ENCODE results near the gene PNPLA8. TPM values are rescaled to one million over a fixed set of nuclear protein-coding genes. Genes with fewer than 3 reads are reported as not detected.

Gene PNPLA8
- total and polyA plus RNA-seq, 2 of the 4 experiments (the other 2 are of a cell fraction), result 7.0 to 14.5 TPM

GRCh38 chr7:108559253-108559652 is 33.3 kb upstream of the PNPLA8 start:
- Histone ChIP-seq H3K9me1 (ENCODE audit: insufficient read depth, low read length) (no peaks in the 10 kb centered on the region), H3K56ac (ENCODE audit: extremely low read depth, insufficient read depth, low read length) (no peak overlapping the region), H2AK5ac (ENCODE audit: low read depth, low read length) (no peak overlapping the region), H2AK9ac (replicated peaks; ENCODE audit: low read depth, low read length, poor library complexity) (no peak overlapping the region), H2AFZ (replicated peaks; ENCODE audit: low read length, poor library complexity) (no peak overlapping the region), H3K18ac (ENCODE audit: low read depth, low read length) (no peak overlapping the region), H4K5ac (ENCODE audit: low read depth, low read length) (no peak overlapping the region), H4K8ac (ENCODE audit: low read depth in 2 of 2, low read length in 2 of 2) (no peak overlapping the region), H3K4me2 (ENCODE audit: low read depth, low read length) (no peak overlapping the region), H3K14ac (replicated peaks; ENCODE audit: low read depth, low read length) (no peak overlapping the region), H4K20me1 (ENCODE audit: insufficient read depth, low read length) (no peaks in the 10 kb centered on the region), H3K23ac (ENCODE audit: low read depth, low read length) (no peak overlapping the region), H3K27me3 (ENCODE audit: control insufficient read depth, insufficient read depth, low read length) (no peaks in the 10 kb centered on the region), H3K4ac (ENCODE audit: low read depth, low read length) (no peak overlapping the region), H4K91ac (ENCODE audit: insufficient read depth, low read depth, low read length) (no peak overlapping the region), H2BK5ac (ENCODE audit: low read depth, low read length, poor library complexity, severe bottlenecking) (no peak overlapping the region), H3K4me3 (ENCODE audit: insufficient read depth, low read depth, low read length) (no peak overlapping the region), H3K9ac (ENCODE audit: low read depth, low read length) (no peak overlapping the region), H3K79me1 (ENCODE audit: low read depth in 1 of 2, low read length in 2 of 2) (peaks cover 6 to 15% of the 10 kb centered on the region in 2 experiments), H3K36me3 (ENCODE audit: control insufficient read depth, insufficient read depth, low read length) (no peaks in the 10 kb centered on the region), H2BK120ac (ENCODE audit: low read depth, low read length) (no peak overlapping the region), H3K9me3 (ENCODE audit: control insufficient read depth, insufficient read depth, low read length) (peaks cover 10% of the 10 kb centered on the region), H3K4me1 (ENCODE audit: control insufficient read depth, insufficient read depth, low read length) (no peaks in the 10 kb centered on the region), H2BK15ac (ENCODE audit: low read depth, low read length) (no peak overlapping the region), H2BK20ac (ENCODE audit: low read depth, low read length) (no peak overlapping the region), H3K27ac (ENCODE audit: insufficient read depth, low read length) (no peak overlapping the region)
- DNase-seq, result no peak
- in situ Hi-C loops (cut with MboI; ENCODE audit: low sequenced_read_pairs) (no loop called here), intact Hi-C loops (cut with micrococcal nuclease) (no loop called here), dilution Hi-C loops (cut with HindIII; ENCODE audit: low sequenced_read_pairs, unreplicated experiment) (no loop called here)
- ChIA-PET POLR2A (ENCODE audit: unreplicated experiment) (no interaction called here), CTCF (no interaction called here)
- TF ChIP-seq RAD21 (IDR thresholded peaks at IDR 0.05; ENCODE audit: low read length) (no peak), MAFK (IDR thresholded peaks at IDR 0.05; ENCODE audit: low read depth, low read length) (no peak), SMC3 (IDR thresholded peaks at IDR 0.05; ENCODE audit: low read depth, low read length) (no peak), RFX5 (IDR thresholded peaks at IDR 0.05; ENCODE audit: low read depth, low read length) (no peak), BHLHE40 (IDR thresholded peaks at IDR 0.05; ENCODE audit: low read depth, low read length) (no peak), RCOR1 (IDR thresholded peaks at IDR 0.05; ENCODE audit: insufficient replicate concordance, low read length) (no peak), CEBPB (IDR thresholded peaks at IDR 0.05; ENCODE audit: low read depth, low read length) (no peak)
- WGBS, 2 experiments (ENCODE audit: extremely low coverage in 2 of 2, insufficient read length in 1 of 2), result 100% methylated on average over 1 of the region's 4 CpGs; no CpG with 5 or more reads in 1 of the 2 experiments
- BruUV-seq (replicated peaks), result no TSS peak
- ATAC-seq (ENCODE audit: low read depth), result no peak

Data from IMR-90 (cell line).